ENCODE results near the gene PIK3IP1. TPM values are rescaled to one million over a fixed set of nuclear protein-coding genes. Genes with fewer than 3 reads are reported as not detected.

The PIK3IP1 gene
- polyA plus RNA-seq, 1 experiment, result 11.8 TPM

DNA sequence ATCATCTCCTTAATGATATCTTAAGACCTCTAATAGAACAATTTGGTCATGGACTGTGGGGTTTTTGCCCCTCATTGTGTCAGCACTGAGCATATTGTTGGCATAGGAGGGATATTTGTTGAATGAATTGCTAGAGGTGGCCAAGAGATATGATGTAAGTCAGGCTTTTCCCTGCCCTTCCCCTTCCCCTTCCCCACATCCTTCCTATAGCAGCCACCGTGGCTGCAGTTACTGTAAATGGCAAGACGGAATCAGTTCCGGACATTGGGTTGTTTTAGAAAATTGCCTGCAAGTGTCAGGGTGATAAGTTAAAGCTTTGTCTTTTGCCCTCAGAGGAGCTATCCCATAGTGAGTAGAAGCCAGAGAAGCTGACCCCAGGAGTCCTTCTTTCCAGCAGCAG is 57.2 kb downstream of the PIK3IP1 start:
- no peak for DNase-seq (ENCODE audit: low read depth)
- POLR2A ChIA-PET, result no interaction called here
- Histone ChIP-seq H3K36me3 (ENCODE audit: control insufficient read depth, insufficient read depth, low read length) (no peaks in the 10 kb centered on the region), H3K27me3 (ENCODE audit: control insufficient read depth, insufficient read depth, low read length) (no peaks in the 10 kb centered on the region), H3K4me3 (ENCODE audit: low read depth, low read length) (no peak overlapping the region)
- CTCF ChIA-PET, result interaction anchor here (0.6 kb wide), 1 partner anchor 128 kb away, joined by 3 read pairs; the partner anchor contains the start of gene SELENOM
- TF ChIP-seq, protein P1, sequence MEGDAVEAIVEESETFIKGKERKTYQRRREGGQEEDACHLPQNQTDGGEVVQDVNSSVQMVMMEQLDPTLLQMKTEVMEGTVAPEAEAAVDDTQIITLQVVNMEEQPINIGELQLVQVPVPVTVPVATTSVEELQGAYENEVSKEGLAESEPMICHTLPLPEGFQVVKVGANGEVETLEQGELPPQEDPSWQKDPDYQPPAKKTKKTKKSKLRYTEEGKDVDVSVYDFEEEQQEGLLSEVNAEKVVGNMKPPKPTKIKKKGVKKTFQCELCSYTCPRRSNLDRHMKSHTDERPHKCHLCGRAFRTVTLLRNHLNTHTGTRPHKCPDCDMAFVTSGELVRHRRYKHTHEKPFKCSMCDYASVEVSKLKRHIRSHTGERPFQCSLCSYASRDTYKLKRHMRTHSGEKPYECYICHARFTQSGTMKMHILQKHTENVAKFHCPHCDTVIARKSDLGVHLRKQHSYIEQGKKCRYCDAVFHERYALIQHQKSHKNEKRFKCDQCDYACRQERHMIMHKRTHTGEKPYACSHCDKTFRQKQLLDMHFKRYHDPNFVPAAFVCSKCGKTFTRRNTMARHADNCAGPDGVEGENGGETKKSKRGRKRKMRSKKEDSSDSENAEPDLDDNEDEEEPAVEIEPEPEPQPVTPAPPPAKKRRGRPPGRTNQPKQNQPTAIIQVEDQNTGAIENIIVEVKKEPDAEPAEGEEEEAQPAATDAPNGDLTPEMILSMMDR (IDR thresholded peaks at IDR 0.05; ENCODE audit: insufficient read depth, low read depth, low read length), result no peak

DNA sequence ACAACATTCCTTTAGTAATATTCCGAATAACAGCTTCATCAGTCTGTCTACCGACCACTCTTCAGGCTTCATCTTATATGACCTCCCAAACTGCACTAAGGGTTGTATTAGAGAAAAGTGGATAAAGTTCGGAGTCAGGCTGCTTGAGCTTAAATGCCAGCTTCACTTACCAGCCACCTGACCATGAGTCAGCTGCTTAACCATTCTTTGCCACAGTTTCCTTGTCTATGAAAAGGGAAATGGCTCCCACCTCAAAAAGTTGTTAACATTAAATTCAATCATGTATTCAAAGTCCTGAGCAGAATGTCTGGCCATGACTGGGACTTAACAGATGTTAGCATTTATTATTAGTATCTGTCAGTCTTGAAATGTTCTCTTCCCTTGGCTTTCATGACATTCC is 59.3 kb downstream of the PIK3IP1 start:
- Histone ChIP-seq H3K27me3 (ENCODE audit: control insufficient read depth, insufficient read depth, low read length) (no peaks in the 10 kb centered on the region), H3K4me3 (ENCODE audit: low read depth, low read length) (no peak overlapping the region), H3K36me3 (ENCODE audit: control insufficient read depth, insufficient read depth, low read length) (no peaks in the 10 kb centered on the region)
- ChIA-PET CTCF (interaction anchor here (1.1 to 4.4 kb wide), 10 partner anchors 8 to 286 kb away, joined by 3 to 29 read pairs (median 12); partner anchors contain the start of genes LIMK2 and SELENOM), POLR2A (no interaction called here)
- no peak for DNase-seq (ENCODE audit: low read depth)
- TF ChIP-seq, protein P1 (IDR thresholded peaks at IDR 0.05; ENCODE audit: insufficient read depth, low read depth, low read length), result no peak

Small RNA genes lying within 50 kb of the gene (small RNA-seq; reads per million reads assigned to genes)
- not detected for gene RNA5SP496 (ENCODE audit: insufficient read length, low read depth, low replicate concordance)

Other genes starting within 250 kb of the PIK3IP1 start
- 16.9 and 45.7 TPM in 2 replicates for gene SMTN, start 211.2 kb downstream of the PIK3IP1 start, polyA plus RNA-seq (2011; rRNA removed)
- 215 and 292 TPM in 2 replicates for gene SELENOM, start 184.9 kb downstream of the PIK3IP1 start, polyA plus RNA-seq (2011; rRNA removed)
- gene INPP5J, start 169.5 kb downstream of the PIK3IP1 start, polyA plus RNA-seq (2011; rRNA removed), result 1.1 and 1.5 TPM in 2 replicates
- gene PLA2G3, start 152.0 kb downstream of the PIK3IP1 start, polyA plus RNA-seq (2011; rRNA removed), result 0.04 TPM in 1 of 2 replicates, not detected in the other
- gene RNF185, start 132.3 kb downstream of the PIK3IP1 start, polyA plus RNA-seq (2011; rRNA removed), result 50.7 and 58.5 TPM in 2 replicates
- gene LIMK2, start 80.2 kb downstream of the PIK3IP1 start, polyA plus RNA-seq (2011; rRNA removed), result 5.2 and 5.5 TPM in 2 replicates
- 6.2 and 10.1 TPM in 2 replicates for gene PATZ1, start 53.9 kb upstream of the PIK3IP1 start, polyA plus RNA-seq (2011; rRNA removed)
- 70.8 and 100 TPM in 2 replicates for gene DRG1, start 107.1 kb upstream of the PIK3IP1 start, polyA plus RNA-seq (2011; rRNA removed)
- gene EIF4ENIF1, start 197.4 kb upstream of the PIK3IP1 start, polyA plus RNA-seq (2011; rRNA removed), result 16.9 and 20.4 TPM in 2 replicates
- 5.0 and 7.1 TPM in 2 replicates for gene SFI1, start 204.0 kb upstream of the PIK3IP1 start, polyA plus RNA-seq (2011; rRNA removed)

Measured in BJ (cell line).